ENCODE measurements around the gene TIMM21. TPM values are rescaled to one million over a fixed set of nuclear protein-coding genes. Genes with fewer than 3 reads are reported as not detected.

TIMM21 gene
- total RNA-seq, 1 donor from 2014 or later, result 27.5 TPM

GRCh38 chr18:74146756-74147155 is 1.6 kb upstream of the TIMM21 start:
- H3K9me3 Mint-ChIP-seq (ENCODE audit: low read depth), result no peaks in the 10 kb centered on the region
- peaks cover 18% of the 10 kb centered on the region for H3K4me1 Mint-ChIP-seq (ENCODE audit: low read depth)
- peak overlapping the region; percentile 95 for H3K4me3 Mint-ChIP-seq (ENCODE audit: low read depth)
- peak overlapping the region; percentile 92 for H3K27ac Mint-ChIP-seq
- DNase-seq (ENCODE audit: low spot score, unreplicated experiment), result no peak
- no peak for TF ChIP-seq CTCF (IDR thresholded peaks at IDR 0.05; ENCODE audit: unreplicated experiment)
- no peaks in the 10 kb centered on the region for H3K36me3 Mint-ChIP-seq (ENCODE audit: insufficient read depth)
- peaks cover 2% of the 10 kb centered on the region for H3K27me3 Mint-ChIP-seq

GRCh38 chr18:74147491-74147778 is 888 bp upstream of the TIMM21 start:
- H3K27ac Mint-ChIP-seq, result peak overlapping the region; percentile 97
- no peaks in the 10 kb centered on the region for H3K36me3 Mint-ChIP-seq (ENCODE audit: insufficient read depth)
- H3K4me1 Mint-ChIP-seq (ENCODE audit: low read depth), result peaks cover 18% of the 10 kb centered on the region
- H3K27me3 Mint-ChIP-seq, result peaks cover 2% of the 10 kb centered on the region
- H3K9me3 Mint-ChIP-seq (ENCODE audit: low read depth), result no peaks in the 10 kb centered on the region
- no peak for TF ChIP-seq CTCF (IDR thresholded peaks at IDR 0.05; ENCODE audit: unreplicated experiment)
- H3K4me3 Mint-ChIP-seq (ENCODE audit: low read depth), result peak overlapping the region; percentile 95
- DNase-seq (ENCODE audit: low spot score, unreplicated experiment), result no peak

GRCh38 chr18:74148543-74149070 is 284 bp downstream of the TIMM21 start:
- TF ChIP-seq CTCF (IDR thresholded peaks at IDR 0.05; ENCODE audit: unreplicated experiment), result no peak
- Mint-ChIP-seq H3K4me1 (ENCODE audit: low read depth) (peaks cover 18% of the 10 kb centered on the region), H3K36me3 (ENCODE audit: insufficient read depth) (no peaks in the 10 kb centered on the region), H3K4me3 (ENCODE audit: low read depth) (peak overlapping the region; percentile 95), H3K9me3 (ENCODE audit: low read depth) (no peaks in the 10 kb centered on the region), H3K27ac (peak overlapping the region; percentile 97), H3K27me3 (peaks cover 2% of the 10 kb centered on the region)
- no peak for DNase-seq (ENCODE audit: low spot score, unreplicated experiment)

GRCh38 chr18:74149878-74150277 is 1.6 kb downstream of the TIMM21 start:
- no peak for TF ChIP-seq CTCF (IDR thresholded peaks at IDR 0.05; ENCODE audit: unreplicated experiment)
- H3K27me3 Mint-ChIP-seq, result peaks cover 2% of the 10 kb centered on the region
- DNase-seq (ENCODE audit: low spot score, unreplicated experiment), result no peak
- no peak overlapping the region for H3K27ac Mint-ChIP-seq
- peak overlapping the region; percentile 95 for H3K4me3 Mint-ChIP-seq (ENCODE audit: low read depth)
- H3K9me3 Mint-ChIP-seq (ENCODE audit: low read depth), result no peaks in the 10 kb centered on the region
- no peaks in the 10 kb centered on the region for H3K36me3 Mint-ChIP-seq (ENCODE audit: insufficient read depth)
- H3K4me1 Mint-ChIP-seq (ENCODE audit: low read depth), result peaks cover 18% of the 10 kb centered on the region

- no peak for DNase-seq (ENCODE audit: low spot score, unreplicated experiment)
These were observed 3.9 kb downstream of the TIMM21 start for GRCh38 chr18:74152270-74152669.

More at GRCh38 chr18:74152270-74152669, 3.9 kb downstream of the TIMM21 start:
- H3K9me3 Mint-ChIP-seq (ENCODE audit: low read depth), result no peaks in the 10 kb centered on the region
- no peak overlapping the region for H3K4me3 Mint-ChIP-seq (ENCODE audit: low read depth)
- H3K27me3 Mint-ChIP-seq, result no peaks in the 10 kb centered on the region
- H3K27ac Mint-ChIP-seq, result no peak overlapping the region
- H3K36me3 Mint-ChIP-seq (ENCODE audit: insufficient read depth), result peaks cover 3% of the 10 kb centered on the region
- no peak for TF ChIP-seq CTCF (IDR thresholded peaks at IDR 0.05; ENCODE audit: unreplicated experiment)
- peaks cover 13% of the 10 kb centered on the region for H3K4me1 Mint-ChIP-seq (ENCODE audit: low read depth)
